CD1c-positive myeloid dendritic cell (primary cell): ENCODE data around the gene MAP6.
A peak's percentile ranks its signal among the peaks of the same experiment; 100 is the strongest.
"Not testable (repeated sequence)": the region's sequence is repeated elsewhere in the genome, so short reads cannot be mapped to it uniquely, and the experiment has no call there.

ENCODE experiments used
- DNase-seq: peaks from one replicate; pipeline ENCODE4 v3.0.0-alpha.2; 2016; ENCODE audit errors: extremely low spot score

Gene MAP6

DNA sequence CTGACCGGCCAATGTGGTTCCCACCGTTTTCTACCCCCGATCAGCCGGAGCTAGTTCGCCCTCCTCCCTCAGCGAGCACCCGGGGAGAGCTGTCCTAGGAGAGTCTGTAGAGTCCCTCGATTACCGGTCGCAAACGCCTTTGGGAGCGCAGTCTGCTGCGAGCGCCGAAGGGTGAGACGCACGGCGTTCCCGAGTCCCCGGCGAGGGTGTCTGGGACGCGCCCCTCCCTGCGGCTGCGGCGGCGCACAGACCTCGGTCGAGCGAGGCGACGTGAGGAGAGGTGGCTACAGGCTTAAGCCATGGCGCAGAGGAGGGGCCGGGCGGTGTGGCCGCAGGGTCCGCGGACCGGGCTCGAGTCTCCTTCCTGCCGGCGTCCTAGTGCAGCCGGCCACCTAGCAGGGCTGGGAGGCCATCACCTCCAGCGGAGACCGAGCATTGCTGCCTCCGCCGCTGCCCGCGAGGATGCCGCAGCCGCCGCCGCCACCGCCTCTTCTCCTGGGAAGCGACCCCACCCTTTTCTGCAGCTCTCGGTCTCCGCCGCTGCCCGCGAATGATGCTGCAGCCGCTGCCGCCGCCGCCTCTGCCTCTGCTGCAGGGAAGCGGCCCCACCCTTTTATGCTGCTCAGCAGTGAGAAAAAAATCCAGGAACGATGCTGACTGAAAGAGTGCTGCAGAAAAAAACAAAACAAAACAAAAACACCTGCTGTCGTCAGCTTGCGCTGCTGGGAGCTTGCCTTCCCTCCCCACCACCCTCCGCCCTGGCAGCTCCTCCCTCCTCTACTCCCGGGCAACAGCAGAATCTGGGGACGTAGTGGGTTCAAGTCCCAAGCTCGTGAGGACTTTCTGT, at the start of gene MAP6:
MAP6 (minus strand) TSS at position 588 of the 847 bp plus-strand sequence. CDS start 669 bp downstream, outside the sequence.
- DNase-seq: peak; percentile 51

DNA sequence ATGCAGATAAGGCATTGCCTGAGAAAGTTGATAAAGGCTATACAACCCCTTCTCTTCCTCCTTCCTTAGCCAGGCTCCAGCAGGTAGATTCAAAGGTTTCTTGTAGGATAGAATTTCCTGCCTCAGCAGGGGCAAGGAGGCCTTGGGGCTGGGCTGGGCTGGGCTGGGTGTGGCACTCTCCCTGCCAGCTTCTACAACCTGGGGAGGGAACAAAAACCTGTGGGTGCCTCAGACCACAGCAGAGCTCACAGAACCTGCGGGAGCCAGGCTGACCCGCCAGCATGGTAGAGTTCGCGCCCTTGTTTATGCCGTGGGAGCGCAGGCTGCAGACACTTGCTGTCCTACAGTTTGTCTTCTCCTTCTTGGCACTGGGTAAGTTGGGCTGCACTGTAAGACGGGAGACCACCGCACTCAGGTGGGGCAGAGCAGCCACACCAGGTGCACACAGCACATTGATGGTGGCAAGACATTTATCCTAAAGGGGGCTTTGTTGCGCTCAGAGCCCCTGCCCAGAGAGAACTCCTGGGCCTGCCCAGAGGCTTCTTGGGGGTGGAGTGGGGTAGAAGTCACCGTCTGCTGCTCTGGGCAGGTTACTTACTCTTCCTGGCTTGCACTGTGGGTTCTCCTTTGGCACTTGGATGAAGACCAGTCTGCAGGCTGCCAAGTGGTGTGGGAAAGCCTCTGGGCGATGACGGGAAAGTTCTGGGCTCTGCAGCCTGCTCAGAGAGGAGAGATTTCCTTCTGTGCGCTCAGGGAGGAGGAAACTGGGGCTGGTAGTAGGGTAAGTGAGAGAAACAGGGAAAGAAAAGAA, 49.0 kb upstream of the MAP6 start, which contains the start of gene MOGAT2:
MOGAT2 (plus strand) TSS at position 231 of the 811 bp plus-strand sequence; CDS start at position 282, 51 bp downstream.
- DNase-seq: no peak

DNA sequence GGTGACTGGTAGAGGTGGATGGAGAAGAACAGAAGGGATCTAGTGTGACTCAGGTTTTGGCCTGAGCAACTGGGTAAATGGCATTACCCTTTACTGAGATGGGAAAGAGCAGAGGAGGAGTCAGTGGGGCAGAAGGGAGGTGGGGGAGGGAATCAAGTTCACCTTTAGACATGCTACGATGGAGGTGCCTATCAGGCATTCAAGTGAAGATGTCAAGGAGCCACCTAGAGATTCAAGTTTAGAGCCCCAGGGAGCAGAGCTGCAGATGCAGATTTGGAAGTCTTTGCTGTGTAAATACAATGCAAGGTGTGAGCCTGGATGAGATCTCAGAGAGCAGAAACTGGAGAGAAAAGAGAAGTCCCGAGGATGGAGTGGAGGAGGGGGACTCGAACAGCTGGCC, 47.8 kb upstream of the MAP6 start:
- no peak for DNase-seq

DNA sequence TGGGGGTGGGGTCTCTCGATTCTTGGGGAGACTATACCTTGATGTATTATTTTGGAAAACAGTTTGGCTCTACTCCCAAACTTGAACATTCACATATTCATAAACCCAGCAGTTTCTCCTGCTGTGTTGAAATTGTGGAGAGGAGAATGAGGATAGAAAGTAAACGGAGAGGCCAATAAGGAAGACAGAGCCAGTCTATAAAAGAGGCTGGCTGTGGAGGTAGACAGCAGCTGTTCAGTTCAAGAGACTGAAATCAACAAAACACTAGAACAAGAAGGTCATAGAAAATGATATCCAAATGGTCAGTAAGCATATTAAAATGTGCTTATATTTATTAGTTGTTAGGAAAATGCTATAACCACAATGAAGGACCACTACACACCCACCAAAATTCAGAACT, 46.9 kb upstream of the MAP6 start:
- no peak for DNase-seq

DNA sequence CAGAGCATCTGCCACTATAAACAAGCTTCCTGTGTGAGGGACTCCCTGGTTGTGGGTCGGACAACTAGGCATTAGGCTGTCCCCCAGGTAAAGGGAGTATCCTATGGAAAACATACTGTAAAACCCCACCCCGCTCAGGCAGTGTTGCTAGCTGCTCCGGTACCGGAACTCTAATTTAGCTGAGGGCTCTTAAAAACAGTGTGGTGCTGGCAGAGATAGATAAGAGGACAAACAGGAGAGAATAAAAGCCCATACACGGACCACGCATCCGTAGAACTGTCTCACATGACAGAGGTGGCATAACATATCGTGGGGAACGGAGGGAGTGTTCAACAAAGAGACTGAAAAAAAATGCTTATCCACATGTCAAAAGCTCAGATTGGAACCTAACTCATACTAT, 45.4 kb upstream of the MAP6 start:
- DNase-seq: no peak

DNA sequence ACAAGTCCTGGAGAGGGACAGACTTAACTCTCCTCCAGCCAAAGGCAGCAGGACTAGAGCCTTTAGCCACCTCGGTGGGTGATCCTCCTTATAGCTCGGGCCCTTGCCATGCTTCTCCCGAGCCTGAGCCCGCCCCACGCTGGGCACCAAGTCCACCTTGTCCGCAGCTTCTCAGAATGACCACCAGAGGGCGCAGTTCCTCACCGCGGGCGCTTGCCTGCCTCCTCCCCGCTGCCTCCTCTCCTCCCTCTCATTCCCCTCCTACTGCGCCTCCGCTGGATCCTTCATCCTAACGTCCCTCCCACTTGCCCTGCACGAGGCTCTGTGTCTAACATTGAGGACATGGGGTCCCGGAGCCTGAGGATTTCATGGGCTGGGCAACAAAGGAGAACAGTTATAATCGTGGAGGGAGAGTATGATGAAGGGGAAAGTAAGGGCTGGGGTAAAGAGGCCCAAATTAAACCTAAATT, 37.5 kb upstream of the MAP6 start:
- peak; percentile 76 for DNase-seq

DNA sequence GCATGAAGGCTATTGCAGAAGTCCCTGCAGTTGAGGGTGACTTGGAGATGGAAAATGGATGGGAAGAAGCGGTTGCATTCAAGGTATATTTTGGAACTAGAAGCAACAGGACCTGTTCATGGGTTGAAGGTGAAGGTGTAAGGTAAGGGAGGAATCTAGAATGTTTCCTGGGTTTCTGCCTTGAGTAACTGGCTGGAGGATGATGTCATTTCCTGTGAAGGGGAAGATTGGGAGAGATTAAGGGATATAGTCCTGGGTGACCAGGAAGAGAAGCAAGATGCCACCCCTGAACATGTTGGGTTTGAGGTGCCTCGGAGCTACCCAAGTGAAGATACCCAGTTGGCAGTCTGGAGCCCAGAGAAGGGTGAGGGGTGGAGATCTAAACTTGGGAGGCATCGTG, 36.7 kb upstream of the MAP6 start:
- no peak for DNase-seq

DNA sequence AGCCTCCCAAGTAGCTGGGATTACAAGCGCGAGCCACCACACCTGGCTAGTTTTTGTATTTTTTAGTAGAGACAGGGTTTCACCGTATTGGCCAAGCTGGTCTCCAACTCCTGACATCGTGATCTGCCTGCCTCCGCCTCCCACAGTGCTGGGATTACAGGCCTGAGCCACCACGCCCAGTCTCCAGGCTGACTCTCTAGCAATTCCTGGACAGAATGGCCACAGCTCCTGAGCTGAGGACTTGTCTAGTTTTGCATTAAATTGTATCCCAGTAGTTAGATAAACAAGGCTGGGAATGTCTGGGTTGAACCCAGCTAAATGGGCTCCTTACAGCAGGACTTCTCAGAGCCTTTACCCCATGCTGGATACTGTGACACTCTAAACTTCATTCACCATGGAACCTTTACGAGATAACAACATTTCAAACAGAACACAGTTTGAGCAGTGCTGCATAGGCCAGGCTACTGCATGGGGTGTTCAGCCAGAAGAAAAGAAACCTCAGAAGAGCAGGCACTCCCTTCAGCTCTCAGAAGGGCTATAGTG, 34.9 kb upstream of the MAP6 start:
- no peak for DNase-seq

DNA sequence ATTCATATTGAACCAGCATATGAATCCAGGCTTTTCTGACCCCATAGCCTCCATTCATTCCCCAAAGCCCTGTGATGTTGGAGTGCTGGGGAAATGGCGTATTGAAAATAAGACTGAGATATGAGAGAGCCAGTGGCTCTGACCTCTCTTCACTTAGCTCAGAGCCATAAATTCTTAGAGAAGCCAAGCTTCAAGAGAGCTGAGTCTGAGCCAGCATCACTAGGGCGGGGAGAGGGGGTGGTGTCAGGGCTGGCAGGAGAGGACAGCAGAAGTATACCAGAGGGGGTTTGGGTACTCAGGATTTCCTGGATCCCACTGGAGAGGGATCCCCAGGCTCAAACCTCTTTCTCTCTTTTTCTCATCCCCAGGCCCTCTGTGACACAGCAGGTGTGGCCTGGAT, 32.1 kb upstream of the MAP6 start:
- no peak for DNase-seq

DNA sequence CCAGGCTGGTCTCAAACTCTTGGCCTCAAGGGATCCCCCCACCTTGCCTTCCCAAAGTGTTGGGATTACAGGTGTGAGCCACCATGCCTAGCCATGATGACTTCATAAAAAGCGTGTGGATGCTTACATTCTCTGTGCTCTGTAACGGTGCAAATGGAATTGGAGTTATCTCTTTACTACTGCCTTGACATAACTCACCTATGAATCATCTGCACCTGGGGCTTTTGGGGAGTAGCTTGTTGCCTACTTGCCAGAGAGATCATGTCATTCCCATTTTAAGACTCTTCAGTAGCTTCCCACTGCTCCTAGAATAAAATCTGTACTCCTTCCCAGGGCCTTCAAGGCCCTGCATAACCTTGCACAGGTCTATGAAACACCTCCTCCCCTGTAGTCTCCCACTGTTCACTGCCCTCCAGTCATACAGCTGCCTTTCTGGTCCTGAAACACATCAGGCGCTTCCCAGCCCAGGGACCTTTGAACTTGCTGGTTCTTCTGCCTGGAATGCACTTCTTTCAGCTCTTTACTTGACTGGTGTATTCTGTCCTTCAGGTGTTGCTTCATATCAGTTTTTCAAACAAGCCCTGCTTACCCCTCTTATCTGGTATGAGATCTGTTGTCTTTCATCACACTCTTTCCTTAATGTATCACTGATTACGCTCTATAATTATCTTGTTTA, 29.2 kb upstream of the MAP6 start:
- no peak for DNase-seq

DNA sequence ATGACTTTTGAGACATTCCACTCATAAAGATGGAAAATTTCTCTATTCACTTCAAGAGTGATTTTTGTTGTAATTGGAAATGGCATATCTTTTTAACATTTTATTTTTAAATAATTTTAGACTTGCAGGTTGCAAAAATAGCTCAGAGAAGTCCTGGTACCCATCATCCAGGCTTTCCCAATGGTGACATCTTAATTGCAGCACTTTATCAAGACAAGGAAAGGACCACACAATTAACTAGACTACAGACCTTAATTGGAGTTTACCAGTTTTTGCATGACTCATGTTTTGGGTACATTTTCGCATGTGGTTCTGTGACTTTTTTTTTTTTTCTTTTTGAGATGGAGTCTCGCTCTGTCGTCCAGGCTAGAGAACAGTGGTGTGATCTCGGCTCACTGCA, 23.0 kb upstream of the MAP6 start:
- DNase-seq: no peak

DNA sequence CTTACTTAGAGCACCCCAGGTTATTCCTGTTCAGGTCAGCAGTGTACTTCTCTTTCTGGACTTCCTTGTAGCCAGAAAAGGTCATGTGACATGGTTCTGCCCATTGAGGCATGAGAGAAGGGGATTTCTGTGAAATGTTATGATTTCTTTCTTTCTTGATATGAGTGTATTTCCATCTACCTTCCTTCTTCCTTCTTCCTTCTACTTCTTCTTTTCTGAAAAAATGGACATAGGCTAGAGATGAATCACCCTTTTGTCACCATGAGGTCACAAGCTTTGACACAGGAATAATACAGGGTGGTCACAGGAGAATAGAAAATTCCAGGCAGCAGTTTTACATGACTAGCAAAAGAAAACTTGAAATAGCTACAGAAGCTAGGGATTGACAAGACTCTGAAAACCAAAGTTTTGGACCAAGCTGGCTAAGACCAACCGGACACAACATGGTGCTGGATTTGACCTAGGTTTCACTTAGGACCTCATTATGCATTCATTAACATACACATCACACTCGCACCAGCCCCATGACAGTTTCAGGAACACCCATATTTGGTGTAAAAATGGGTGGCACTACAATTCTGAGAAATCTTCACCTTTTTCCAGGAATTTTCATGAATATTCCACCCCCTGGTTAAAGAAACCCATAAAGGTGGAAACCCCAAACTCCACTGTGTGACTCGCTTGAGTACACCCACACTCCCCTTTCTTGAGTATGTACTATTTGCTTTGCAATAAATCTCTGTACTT, 21.2 kb upstream of the MAP6 start:
- DNase-seq: peak; percentile 84

DNA sequence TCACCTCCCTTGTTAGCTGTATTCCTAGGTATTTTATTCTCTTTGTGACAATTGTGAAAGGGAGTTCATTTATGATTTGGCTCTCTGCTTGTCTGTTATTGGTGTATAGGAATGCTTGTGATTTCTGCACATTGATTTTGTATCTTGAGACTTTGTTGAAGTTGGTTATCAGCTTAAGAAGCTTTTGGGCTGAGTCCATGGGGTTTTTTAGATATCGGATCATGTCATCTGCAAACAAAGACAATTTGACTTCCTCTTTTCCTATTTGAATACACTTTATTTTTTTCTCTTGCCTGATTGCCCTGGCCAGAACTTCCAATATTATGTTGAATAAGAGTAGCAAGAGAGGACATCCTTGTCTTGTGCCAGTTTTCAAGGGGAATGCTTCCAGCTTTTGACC, 15.0 kb upstream of the MAP6 start:
- DNase-seq: not testable (repeated sequence)

DNA sequence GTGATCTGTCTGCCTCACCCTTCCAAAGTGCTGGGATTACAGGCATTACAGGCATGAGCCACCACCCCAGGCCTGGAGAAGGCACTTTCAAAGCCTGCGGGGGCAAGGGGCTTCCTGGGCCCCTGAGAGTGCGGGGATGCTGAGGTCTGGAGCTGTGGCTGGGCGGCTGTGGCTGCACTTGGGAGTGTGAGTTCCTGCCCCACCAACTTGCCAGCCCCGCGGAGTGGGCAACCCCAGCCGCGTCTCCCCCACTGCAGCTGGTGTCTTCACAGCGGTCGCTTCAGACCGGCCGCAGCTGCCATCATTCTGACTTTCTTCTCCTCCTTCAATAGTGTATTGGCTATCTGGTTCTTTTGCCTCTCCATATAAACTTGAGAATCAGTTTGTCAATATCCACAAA, 10.7 kb upstream of the MAP6 start:
- no peak for DNase-seq

DNA sequence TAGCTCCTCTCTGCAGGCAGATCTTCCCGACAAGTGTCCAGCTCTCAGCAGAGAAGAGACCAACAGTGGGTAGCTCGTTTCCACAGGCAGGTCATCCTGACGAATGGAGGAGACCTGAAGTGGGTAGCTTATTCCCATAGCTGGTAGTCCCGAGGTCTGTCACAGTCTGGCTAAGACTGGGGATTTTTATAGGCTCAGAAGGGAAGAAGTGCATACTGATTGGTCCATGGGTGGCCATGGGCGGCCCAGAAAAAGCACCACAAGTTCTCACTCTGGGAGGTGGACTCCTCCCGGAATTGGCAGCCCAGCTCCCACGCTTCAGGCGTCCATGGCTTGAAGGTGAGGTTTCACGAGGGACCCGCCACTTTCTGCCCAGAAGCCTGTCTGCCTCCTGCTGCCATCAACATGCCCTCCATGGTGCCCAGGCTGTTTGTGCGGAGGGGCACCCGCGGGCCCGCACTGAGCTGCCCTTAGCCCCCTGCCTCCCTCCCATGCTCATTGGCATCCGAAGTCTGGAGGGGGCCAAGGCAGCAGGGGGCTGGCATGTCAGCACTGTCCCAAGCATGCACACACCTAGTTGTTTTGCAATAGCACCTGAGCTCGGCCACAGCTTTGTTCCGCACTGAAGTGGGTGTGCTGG, 9.9 kb upstream of the MAP6 start:
- no peak for DNase-seq

DNA sequence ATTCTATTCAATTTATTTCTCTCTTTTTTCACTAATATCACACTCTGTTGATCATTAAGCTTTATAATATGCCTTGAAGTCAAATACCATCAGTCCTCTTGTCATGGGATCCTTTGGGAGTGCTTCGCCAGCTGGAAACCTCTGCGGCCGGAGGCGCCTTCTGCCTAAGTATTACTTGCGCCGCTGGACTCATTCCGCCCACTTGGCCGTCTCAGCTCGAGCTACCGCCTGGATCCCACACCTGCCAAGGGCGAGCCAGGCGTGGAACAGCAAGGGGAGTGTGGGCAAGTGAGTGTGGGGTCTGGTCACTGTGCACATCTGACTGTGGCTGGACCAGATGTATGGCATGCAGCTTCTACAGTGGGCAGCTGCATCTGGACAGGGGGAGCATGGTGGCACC, 9.1 kb upstream of the MAP6 start:
- no peak for DNase-seq

DNA sequence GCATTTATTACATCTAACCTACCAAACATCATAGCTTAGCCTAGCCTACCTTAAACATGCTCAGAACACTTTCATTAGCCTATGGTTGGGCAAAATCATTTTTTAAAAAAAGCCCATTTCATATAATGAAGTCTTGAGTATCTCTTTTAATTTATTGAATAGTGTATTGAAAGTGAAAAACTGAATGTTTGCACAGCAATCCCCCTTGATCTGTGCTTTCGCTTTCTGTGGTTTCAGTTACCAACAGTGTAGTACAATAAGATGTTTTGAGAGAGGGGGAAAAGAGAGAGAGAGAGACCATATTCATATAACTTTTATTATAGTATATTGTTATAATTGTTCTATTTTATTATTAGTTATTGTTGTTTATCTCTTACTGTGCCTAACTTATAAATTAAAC, 8.4 kb upstream of the MAP6 start:
- no peak for DNase-seq

DNA sequence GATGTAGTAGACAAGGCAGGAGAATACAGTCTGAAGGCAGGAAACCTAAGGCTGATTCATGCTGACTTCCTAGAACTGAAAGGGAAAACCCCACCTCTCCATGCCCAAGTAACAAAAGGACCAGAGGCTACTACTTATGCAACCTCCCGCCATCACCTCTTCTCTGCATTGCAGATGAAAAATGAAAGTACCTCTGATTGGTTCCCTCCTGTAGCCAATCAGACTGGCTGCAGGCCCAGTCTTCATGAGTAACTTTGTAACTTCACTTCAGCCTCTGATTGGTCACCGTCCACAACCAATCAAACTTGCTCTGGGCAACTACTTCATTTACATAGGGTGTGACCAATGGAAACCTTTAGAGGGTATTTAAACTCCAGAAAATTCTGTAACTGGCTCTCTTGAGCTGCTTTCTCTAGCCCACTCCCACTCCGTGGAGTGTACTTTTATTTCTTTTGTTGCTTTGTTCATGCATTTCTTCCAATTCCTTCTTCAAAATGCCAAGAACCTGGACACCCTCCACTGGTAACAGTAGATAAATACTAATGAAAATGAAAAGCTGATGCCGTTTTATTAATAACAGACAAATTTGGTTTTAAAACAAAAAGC, 5.2 kb upstream of the MAP6 start:
- DNase-seq: peak; percentile 38

DNA sequence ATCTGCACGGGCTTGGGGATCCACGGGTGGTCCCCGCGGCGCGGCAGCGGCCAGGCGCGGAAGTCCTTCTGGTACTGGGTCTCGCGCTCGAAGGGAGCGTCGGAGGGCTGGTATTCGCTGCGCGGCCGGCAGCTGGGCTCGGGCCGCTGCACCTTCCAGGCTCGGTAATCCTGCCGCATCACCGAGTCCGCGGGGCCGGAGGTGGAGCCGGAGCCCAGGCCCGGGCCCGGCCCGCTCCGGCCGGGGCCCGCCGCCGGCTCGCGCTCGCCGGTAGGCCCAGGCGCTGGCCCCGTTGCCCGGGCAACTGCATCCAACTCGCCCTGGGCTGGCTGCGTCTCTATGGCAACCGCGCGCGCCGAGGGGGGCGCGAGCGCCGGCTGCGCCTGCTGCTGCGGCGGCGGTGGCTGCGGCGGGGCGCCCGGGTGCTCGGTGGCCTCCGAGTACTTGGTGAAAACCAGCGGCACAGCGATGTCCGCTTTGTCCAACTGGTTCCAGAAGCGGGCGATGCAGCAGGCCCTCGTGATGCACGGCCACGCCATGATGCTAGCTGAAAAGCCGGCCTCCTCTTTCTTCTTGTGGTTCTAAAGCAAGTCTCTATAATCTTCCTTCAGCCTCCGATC, 897 bp downstream of the MAP6 start:
- peak; percentile 10 for DNase-seq
